B cell (primary cell): ENCODE data around the gene CD2. TPM values are rescaled to one million over a fixed set of nuclear protein-coding genes. Genes with fewer than 3 reads are reported as not detected.

Experiments
- ATAC-seq: fragments of 200-7000 bp; cut with Tn5 transposase; one replicate; pipeline ENCODE4 v1.10.0; 2021; ENCODE audit warnings: low read depth, mild to moderate bottlenecking, moderate number of reproducible peaks, moderate library complexity
- CTCF ChIA-PET: fragments of 350-600 bp; sonication (Branson Sonifier 250); formaldehyde crosslinking; loops from one replicate; lab custom pipeline; 2021; ENCODE audit warnings: antibody characterized with exemption, inconsistent platforms; lab: Charles Lee
- POLR2A ChIA-PET: fragments of 350-600 bp; sonication (Branson Sonifier 250); formaldehyde crosslinking; loops from one replicate; lab custom pipeline; 2021; ENCODE audit warnings: antibody characterized with exemption; lab: Charles Lee
- DNase-seq: peaks from one replicate; pipeline ENCODE4 v3.0.0; 2013
- H2AFZ ChIP-seq: 2 replicates; pipeline ENCODE4 v1.6.1; 2012; ENCODE audit warnings: mild to moderate bottlenecking, low read depth, low read length; ENCODE audit not compliant: insufficient read depth, poor library complexity, severe bottlenecking
- H3K27ac ChIP-seq, 2 donors: 1 replicate in 1 of 2; 2 replicates in 1 of 2; pipeline ENCODE4 v1.5.1; 2012 to 2013; ENCODE audit warnings: low read length in 2 of 2, mild to moderate bottlenecking in 2 of 2, moderate library complexity in 1 of 2
- H3K27me3 ChIP-seq, 4 experiments: fragments of 200-600 bp in 1 of 4; sonication (generic) in 1 of 4; replicated peaks in 1 of 4; 1 replicate in 2 of 4; 2 replicates in 2 of 4; pipeline versions ENCODE4 v1.6.1 to v1.7.0; 2013 to 2016; ENCODE audit warnings: low read length in 3 of 4, mild to moderate bottlenecking in 2 of 4, mixed read lengths in 1 of 4, moderate library complexity in 1 of 4; ENCODE audit not compliant: insufficient read depth in 4 of 4, control insufficient read depth in 3 of 4; ENCODE audit errors: control extremely low read depth in 1 of 4
- H3K36me3 ChIP-seq, 2 experiments: replicated peaks in 1 of 2; 1 replicate in 1 of 2; 2 replicates in 1 of 2; pipeline versions ENCODE4 v1.6.1 to v1.7.1; 2013; ENCODE audit warnings: low read length in 1 of 2; ENCODE audit not compliant: insufficient read depth in 2 of 2, control insufficient read depth in 1 of 2; ENCODE audit errors: control extremely low read depth in 1 of 2, extremely low read depth in 1 of 2
- H3K4me1 ChIP-seq, 2 donors: fragments of 200-600 bp in 1 of 2; sonication (generic) in 1 of 2; 1 replicate in 1 of 2; 2 replicates in 1 of 2; pipeline versions ENCODE4 v1.5.1 to v1.6.1; 2013 to 2017; ENCODE audit warnings: low read length in 2 of 2; ENCODE audit not compliant: control insufficient read depth in 2 of 2, insufficient read depth in 2 of 2
- H3K4me2 ChIP-seq: replicated peaks from 2 replicates; pipeline ENCODE3; 2012; ENCODE audit warnings: mild to moderate bottlenecking, low read depth, low read length; ENCODE audit not compliant: poor library complexity, severe bottlenecking
- H3K4me3 ChIP-seq, 5 experiments: fragments of 200-600 bp in 1 of 5; sonication (generic) in 1 of 5; 1 replicate in 3 of 5; 2 replicates in 2 of 5; pipeline versions ENCODE4 v1.5.1 to v1.7.0; 2011 to 2016; ENCODE audit warnings: low read length in 4 of 5, mild to moderate bottlenecking in 4 of 5, low read depth in 2 of 5, control low read depth in 1 of 5, moderate library complexity in 1 of 5; ENCODE audit not compliant: insufficient read depth in 1 of 5; ENCODE audit errors: control extremely low read depth in 1 of 5, extremely low read depth in 1 of 5
- H3K79me2 ChIP-seq: fragments of 200-600 bp; sonication (generic); one replicate; pipeline ENCODE4 v1.6.0; 2016; ENCODE audit warnings: low read length; ENCODE audit not compliant: control insufficient read depth, insufficient read depth
- H3K9ac ChIP-seq: fragments of 200-600 bp; sonication (generic); 2 replicates; pipeline ENCODE4 v1.6.1; 2017; ENCODE audit warnings: mild to moderate bottlenecking, low read length, moderate library complexity
- H3K9me3 ChIP-seq, 3 donors: one replicate each; pipeline versions ENCODE4 v1.6.1 to v1.7.1; 2013; ENCODE audit warnings: low read length in 2 of 3; ENCODE audit not compliant: control insufficient read depth in 2 of 3, insufficient read depth in 1 of 3; ENCODE audit errors: control extremely low read depth in 1 of 3
- H4K20me1 ChIP-seq: 2 replicates; pipeline ENCODE4 v1.6.0; 2012; ENCODE audit warnings: mild to moderate bottlenecking, low read length; ENCODE audit not compliant: insufficient read depth, control insufficient read depth, poor library complexity, severe bottlenecking
- H3K27ac Mint-ChIP-seq: one replicate; pipeline ENCODE4 v1.8.0; 2021; ENCODE audit warnings: mixed read lengths
- H3K27me3 Mint-ChIP-seq: one replicate; pipeline ENCODE4 v1.8.0; 2021; ENCODE audit warnings: mixed read lengths
- H3K4me1 Mint-ChIP-seq: one replicate; pipeline ENCODE4 v1.8.0; 2021; ENCODE audit warnings: mixed read lengths
- H3K4me3 Mint-ChIP-seq: one replicate; pipeline ENCODE4 v1.8.0; 2021; ENCODE audit warnings: mixed read lengths
- H3K9me3 Mint-ChIP-seq: one replicate; pipeline ENCODE4 v1.8.0; 2022; ENCODE audit warnings: mixed read lengths; ENCODE audit not compliant: insufficient read depth
- EZH2 ChIP-seq: IDR thresholded peaks from 2 replicates; pipeline ENCODE4 v1.6.1; 2012; ENCODE audit warnings: borderline replicate concordance, low read depth, mild to moderate bottlenecking, moderate library complexity, low read length; ENCODE audit not compliant: insufficient read depth, poor library complexity, severe bottlenecking
- WGBS: methylation state at CpG from one replicate; pipeline ENCODE4 v1.1.5; 2013; ENCODE audit warnings: missing lambda C conversion rate; ENCODE audit not compliant: insufficient coverage; 5-methylcytosine and 5-hydroxymethylcytosine counted together
- intact Hi-C: fragments of 100-400 bp; cut with micrococcal nuclease; formaldehyde crosslinking; loops from one replicate; pipeline ENCODE4 v1.10.0; 2022
- polyA plus RNA-seq: library from polyadenylated mRNA; depleted of rRNA; stranded (reverse); fragments of >200 nt; gene quantifications from 2 replicates; pipeline ENCODE4 v1.2.3, GENCODE V29; 2012
- total RNA-seq, 2 donors: library from RNA; stranded (reverse); fragments of 120-200 nt in 1 of 2; gene quantifications; 1 replicate in 1 of 2; 2 replicates in 1 of 2; pipeline versions ENCODE4 v1.2.3 to v1.2.4, GENCODE V29; 2013 to 2022
- TF ChIP-seq, protein P1 (sequence below): fragments of 200-600 bp; IDR thresholded peaks from one replicate; pipeline ENCODE4 v1.8.0; 2022; ENCODE audit warnings: antibody characterized with exemption, mild to moderate bottlenecking

Gene CD2
- total and polyA plus RNA-seq, 2 donors (not counting 1 experiment from before 2014, with no cell fraction given), result 0.52 to 0.74 TPM

DNA sequence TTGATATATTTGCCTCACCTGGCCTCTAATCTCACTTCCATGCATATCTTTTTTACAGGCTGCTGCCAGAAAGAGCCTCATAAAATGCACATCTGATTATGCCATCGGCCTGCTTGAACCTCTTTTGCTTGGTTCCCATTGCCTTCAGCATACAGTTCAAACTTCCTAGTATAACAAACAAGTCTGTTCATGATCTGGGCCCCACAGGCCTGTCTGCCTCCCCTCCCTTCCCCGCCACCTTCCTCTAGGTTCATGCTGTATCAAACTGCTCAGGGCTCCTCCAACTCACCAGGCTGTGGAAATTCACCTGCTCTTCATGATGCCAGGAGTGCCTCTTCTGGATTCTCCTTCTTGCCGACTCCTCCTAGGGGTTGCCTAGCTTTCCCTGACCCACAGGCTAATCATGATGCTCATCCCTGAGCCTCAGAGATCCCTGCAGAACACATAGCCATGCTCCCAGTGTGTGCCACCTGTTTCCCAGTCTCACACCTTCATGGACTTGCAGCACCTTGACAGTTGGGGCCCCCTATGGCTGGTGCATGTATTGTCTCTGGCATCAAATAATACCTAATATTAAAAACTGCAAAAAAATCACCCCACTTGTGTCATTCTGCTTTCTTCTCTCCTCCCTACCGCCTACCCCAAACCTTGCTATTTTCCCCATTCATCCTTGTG lies 33.7 kb upstream of the CD2 start:
- Histone ChIP-seq H3K27ac (no peak overlapping the region), H3K9ac (no peak overlapping the region), H3K79me2 (no peaks in the 10 kb centered on the region), H3K4me1 (no peaks in the 10 kb centered on the region), H3K4me3 (no peak overlapping the region), H3K4me2 (no peak overlapping the region), H3K36me3 (no peaks in the 10 kb centered on the region), H4K20me1 (no peaks in the 10 kb centered on the region), H3K27me3 (no peaks in the 10 kb centered on the region), H3K9me3 (peaks cover 0 to 1% (median 0%) of the 10 kb centered on the region in 3 donors), H2AFZ (no peak overlapping the region)
- TF ChIP-seq, protein P1, sequence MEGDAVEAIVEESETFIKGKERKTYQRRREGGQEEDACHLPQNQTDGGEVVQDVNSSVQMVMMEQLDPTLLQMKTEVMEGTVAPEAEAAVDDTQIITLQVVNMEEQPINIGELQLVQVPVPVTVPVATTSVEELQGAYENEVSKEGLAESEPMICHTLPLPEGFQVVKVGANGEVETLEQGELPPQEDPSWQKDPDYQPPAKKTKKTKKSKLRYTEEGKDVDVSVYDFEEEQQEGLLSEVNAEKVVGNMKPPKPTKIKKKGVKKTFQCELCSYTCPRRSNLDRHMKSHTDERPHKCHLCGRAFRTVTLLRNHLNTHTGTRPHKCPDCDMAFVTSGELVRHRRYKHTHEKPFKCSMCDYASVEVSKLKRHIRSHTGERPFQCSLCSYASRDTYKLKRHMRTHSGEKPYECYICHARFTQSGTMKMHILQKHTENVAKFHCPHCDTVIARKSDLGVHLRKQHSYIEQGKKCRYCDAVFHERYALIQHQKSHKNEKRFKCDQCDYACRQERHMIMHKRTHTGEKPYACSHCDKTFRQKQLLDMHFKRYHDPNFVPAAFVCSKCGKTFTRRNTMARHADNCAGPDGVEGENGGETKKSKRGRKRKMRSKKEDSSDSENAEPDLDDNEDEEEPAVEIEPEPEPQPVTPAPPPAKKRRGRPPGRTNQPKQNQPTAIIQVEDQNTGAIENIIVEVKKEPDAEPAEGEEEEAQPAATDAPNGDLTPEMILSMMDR, result no peak
- no peak for TF ChIP-seq EZH2
- H3K4me1 Mint-ChIP-seq, result no peaks in the 10 kb centered on the region
- ATAC-seq (no peak), DNase-seq (no peak)
- ChIA-PET CTCF (no interaction called here), POLR2A (no interaction called here)
- intact Hi-C loops, result no loop called here
- H3K4me3 Mint-ChIP-seq, result no peak overlapping the region
- no peaks in the 10 kb centered on the region for H3K9me3 Mint-ChIP-seq
- H3K27ac Mint-ChIP-seq, result no peak overlapping the region
- 95% methylated on average over 4 of the region's 4 CpGs for WGBS
- H3K27me3 Mint-ChIP-seq, result peaks cover 4% of the 10 kb centered on the region

GRCh38 chr1:116721039-116721405 lies 33.2 kb upstream of the CD2 start:
- Histone ChIP-seq H3K79me2 (no peaks in the 10 kb centered on the region), H3K4me3 (no peak overlapping the region), H2AFZ (no peak overlapping the region), H3K4me1 (no peaks in the 10 kb centered on the region), H3K27ac (no peak overlapping the region), H3K27me3 (no peaks in the 10 kb centered on the region), H4K20me1 (no peaks in the 10 kb centered on the region), H3K36me3 (no peaks in the 10 kb centered on the region), H3K4me2 (no peak overlapping the region), H3K9ac (no peak overlapping the region), H3K9me3 (peaks cover 0 to 1% (median 0%) of the 10 kb centered on the region in 3 donors)
- peaks cover 4% of the 10 kb centered on the region for H3K27me3 Mint-ChIP-seq
- no peak for DNase-seq
- H3K4me3 Mint-ChIP-seq, result no peak overlapping the region
- no peaks in the 10 kb centered on the region for H3K9me3 Mint-ChIP-seq
- POLR2A ChIA-PET, result no interaction called here
- CTCF ChIA-PET, result no interaction called here
- 88% methylated on average over 5 of the region's 5 CpGs for WGBS
- no peak for TF ChIP-seq EZH2
- TF ChIP-seq, protein P1, result no peak
- ATAC-seq, result no peak
- intact Hi-C loops, result no loop called here
- no peak overlapping the region for H3K27ac Mint-ChIP-seq
- no peaks in the 10 kb centered on the region for H3K4me1 Mint-ChIP-seq
